Endodermal cell (in vitro differentiated cells): ENCODE measurements around the gene TMPO. TPM values are rescaled to one million over a fixed set of nuclear protein-coding genes. Genes with fewer than 3 reads are reported as not detected.

Source experiments
- DNase-seq: peaks from one replicate; pipeline ENCODE4 v3.0.0-alpha.2; 2017
- H3K27ac ChIP-seq: 2 replicates; pipeline ENCODE4 v1.5.1; 2013; ENCODE audit warnings: mild to moderate bottlenecking, low read depth, low read length, moderate library complexity
- H3K27me3 ChIP-seq: 2 replicates; pipeline ENCODE4 v1.6.1; 2013; ENCODE audit warnings: mild to moderate bottlenecking, low read length, moderate library complexity; ENCODE audit not compliant: insufficient read depth, control insufficient read depth, poor library complexity, severe bottlenecking
- H3K36me3 ChIP-seq: 2 replicates; pipeline ENCODE4 v1.7.0; 2013; ENCODE audit warnings: mild to moderate bottlenecking, low read length, moderate library complexity; ENCODE audit not compliant: control insufficient read depth, insufficient read depth
- H3K4me1 ChIP-seq: one replicate; pipeline ENCODE4 v1.7.0; 2013; ENCODE audit warnings: low read length; ENCODE audit not compliant: control insufficient read depth, insufficient read depth
- H3K4me3 ChIP-seq: 2 replicates; pipeline ENCODE4 v1.5.1; 2013; ENCODE audit warnings: mild to moderate bottlenecking, low read length, moderate library complexity
- H3K9ac ChIP-seq: 2 replicates; pipeline ENCODE4 v1.6.1; 2013; ENCODE audit warnings: mild to moderate bottlenecking, low read length, moderate library complexity; ENCODE audit not compliant: poor library complexity, severe bottlenecking; ENCODE audit errors: extremely low read depth
- H3K9me3 ChIP-seq: 2 replicates; pipeline ENCODE4 v1.6.1; 2013; ENCODE audit warnings: mild to moderate bottlenecking, low read length, moderate library complexity; ENCODE audit not compliant: control insufficient read depth
- H3K27ac Mint-ChIP-seq: 2 replicates; pipeline ENCODE4 v1.8.0; 2020; ENCODE audit warnings: mixed read lengths
- H3K27me3 Mint-ChIP-seq: 2 replicates; pipeline ENCODE4 v1.8.0; 2021; ENCODE audit warnings: mild to moderate bottlenecking, mixed read lengths; ENCODE audit not compliant: insufficient read depth
- H3K36me3 Mint-ChIP-seq: 2 replicates; pipeline ENCODE4 v1.8.0; 2020; ENCODE audit warnings: low read depth, mixed read lengths
- H3K4me1 Mint-ChIP-seq: 2 replicates; pipeline ENCODE4 v1.8.0; 2020; ENCODE audit warnings: mixed read lengths
- H3K4me3 Mint-ChIP-seq: 2 replicates; pipeline ENCODE4 v1.8.0; 2020; ENCODE audit warnings: mild to moderate bottlenecking, moderate library complexity, mixed read lengths
- H3K9me3 Mint-ChIP-seq: 2 replicates; pipeline ENCODE4 v1.8.0; 2020; ENCODE audit warnings: mild to moderate bottlenecking, mixed read lengths
- CTCF ChIP-seq: fragments of 200-600 bp; sonication (generic); conservative IDR thresholded peaks from 2 replicates; pipeline ENCODE4 v1.5.0; 2021; ENCODE audit warnings: antibody characterized with exemption, mild to moderate bottlenecking
- WGBS, 2 experiments: methylation state at CpG; one replicate each; pipeline versions ENCODE4 v1.1.5 to v1.1.7; 2013; ENCODE audit warnings: missing lambda C conversion rate in 2 of 2, mixed read lengths in 1 of 2; ENCODE audit not compliant: insufficient coverage in 1 of 2, insufficient read length in 1 of 2; 5-methylcytosine and 5-hydroxymethylcytosine counted together
- long read RNA-seq, 4 experiments: library from polyadenylated mRNA in 2 of 4; library from RNA in 1 of 4; library from capped mRNA in 1 of 4; stranded (forward) in 3 of 4; unstranded in 1 of 4; transcript quantifications; one replicate each; pipeline ENCODE4 v2.0.0, GENCODE V29; 2020 to 2021; ENCODE audit warnings: inconsistent platforms in 1 of 4
- polyA plus RNA-seq, 2 experiments: library from polyadenylated mRNA; stranded (reverse); fragments of 50-300 nt; gene quantifications; one replicate each; pipeline ENCODE4 v1.2.3, GENCODE V29; 2013
- total RNA-seq, 2 donors: library from RNA; stranded (reverse); fragmentation: NEBNext Ultra II Directional in 1 of 2; extraction: Animal tissue kit (Norgen Biotek cat#: 25700) in 1 of 2; gene quantifications; 2 replicates in 1 of 2; 3 replicates in 1 of 2; pipeline ENCODE4 v1.2.1, GENCODE V29; 2021

TMPO gene
- total RNA-seq: 100 to 1,000 TPM; 176 to 203 TPM
- 186 TPM for polyA plus RNA-seq (2013, experiment 1 of 2)
- polyA plus RNA-seq (2013, experiment 2 of 2): 205 TPM
- long read RNA-seq, experiment 1, full-length matches to known transcripts: 17 of 55 reads
- long read RNA-seq, experiment 1, partial matches to known transcripts: 3 of 55 reads
- long read RNA-seq, experiment 1, other reads (novel, unspliced or antisense): 35 of 55 reads
- long read RNA-seq, experiment 2, full-length matches to known transcripts: 101 of 119 reads
- long read RNA-seq, experiment 2, partial matches to known transcripts: 8 of 119 reads
- long read RNA-seq, experiment 2, other reads (novel, unspliced or antisense): 10 of 119 reads
- long read RNA-seq, experiment 3, full-length matches to known transcripts: 487 of 613 reads
- long read RNA-seq, experiment 3, partial matches to known transcripts: 18 of 613 reads
- long read RNA-seq, experiment 3, other reads (novel, unspliced or antisense): 108 of 613 reads
- long read RNA-seq, experiment 4, full-length matches to known transcripts: 9 of 16 reads
- long read RNA-seq, experiment 4, partial matches to known transcripts: 4 of 16 reads
- long read RNA-seq, experiment 4, other reads (novel, unspliced or antisense): 3 of 16 reads

GRCh38 chr12:98515287-98516110, at the start of gene TMPO:
Gene TMPO (plus strand): TSS chr12:98515590. CDS start chr12:98515868, 278 bp downstream.
- peaks cover 23% of the 10 kb centered on the region for H3K36me3 ChIP-seq
- TF ChIP-seq CTCF: no peak
- peak within 1 kb of the TSS; percentile 99 for H3K27ac Mint-ChIP-seq
- DNase-seq: peak; percentile 99
- peak within 1 kb of the TSS; percentile 96 for H3K4me3 Mint-ChIP-seq
- peak within 1 kb of the TSS; percentile 96 for H3K27ac ChIP-seq
- peak within 1 kb of the TSS; percentile 98 for H3K9ac ChIP-seq
- peaks cover 9% of the 10 kb centered on the region for H3K4me1 Mint-ChIP-seq
- H3K4me1 ChIP-seq: no peaks in the 10 kb centered on the region
- no peaks in the 10 kb centered on the region for H3K27me3 ChIP-seq
- peak within 1 kb of the TSS; percentile 95 for H3K4me3 ChIP-seq
- WGBS, 2 experiments: 0 to 1% methylated on average over 47 to 88 of the region's 88 CpGs
- no peaks in the 10 kb centered on the region for H3K9me3 Mint-ChIP-seq
- H3K27me3 Mint-ChIP-seq: no peaks in the 10 kb centered on the region
- H3K36me3 Mint-ChIP-seq: peaks cover 11% of the 10 kb centered on the region
- H3K9me3 ChIP-seq: no peaks in the 10 kb centered on the region

GRCh38 chr12:98465950-98466602, 49.3 kb upstream of the TMPO start:
- H3K27me3 ChIP-seq: no peaks in the 10 kb centered on the region
- Mint-ChIP-seq H3K27me3 (no peaks in the 10 kb centered on the region), H3K4me3 (no peak overlapping the region), H3K36me3 (no peaks in the 10 kb centered on the region), H3K9me3 (no peaks in the 10 kb centered on the region), H3K4me1 (no peaks in the 10 kb centered on the region), H3K27ac (no peak overlapping the region)
- no peak overlapping the region for H3K27ac ChIP-seq
- TF ChIP-seq CTCF: no peak
- WGBS, 2 experiments: 87% methylated on average over 2 of the region's 2 CpGs; no CpG with 5 or more reads in 1 of the 2 experiments
- no peak overlapping the region for H3K9ac ChIP-seq
- no peak for DNase-seq
- no peaks in the 10 kb centered on the region for H3K36me3 ChIP-seq
- H3K9me3 ChIP-seq: no peaks in the 10 kb centered on the region
- no peaks in the 10 kb centered on the region for H3K4me1 ChIP-seq
- H3K4me3 ChIP-seq: no peak overlapping the region
